K562 (cell line): Measurements from ENCODE around the gene CDCP2. TPM values are rescaled to one million over a fixed set of nuclear protein-coding genes. Genes with fewer than 3 reads are reported as not detected.

Experiments used
- ATAC-seq: fragments of 200-7000 bp; cut with Tn5 transposase; 3 replicates; pipeline ENCODE4 v1.9.1; 2020; ENCODE audit warnings: moderate library complexity
- BruUV-seq: library from RNA; stranded (reverse); fragments of 400-500 nt; replicated peaks from 2 replicates; lab custom pipeline; 2021; lab: Mats Ljungman, UMichigan
- CTCF ChIA-PET: fragments of 300-600 bp; formaldehyde crosslinking; extraction: SDS; loops from one replicate; lab custom pipeline; 2021; ENCODE audit warnings: low intra/inter-chr PET ratio; lab: Yijun Ruan, JAX
- POLR2A ChIA-PET: fragments of 300-600, 350-650 bp; sonication (Branson Sonifier 250); formaldehyde crosslinking; extraction: SDS; loops from one replicate; lab custom pipeline; 2021; ENCODE audit warnings: antibody characterized with exemption, inconsistent platforms; lab: Yijun Ruan, JAX
- DNase-seq, 4 experiments: peaks; one replicate each; pipeline versions ENCODE4 v3.0.0 to v3.0.0-alpha.2; 2011 to 2018; ENCODE audit warnings: low spot score in 3 of 4, mixed read lengths in 3 of 4; ENCODE audit errors: extremely low read depth in 1 of 4
- FAIRE-seq: peaks from 2 replicates; lab custom pipeline; 2011; peaks lifted over from hg19 to GRCh38; lab: Jason Lieb, UNC
- H2AFZ ChIP-seq: 2 replicates; pipeline ENCODE4 v1.6.0; 2011; ENCODE audit warnings: low read depth, low read length, control low read depth, inconsistent platforms
- H3K27ac ChIP-seq: fragments of 200-600 bp; 3 replicates; pipeline ENCODE4 v1.8.0; 2011; ENCODE audit warnings: low read depth, mild to moderate bottlenecking, control low read depth, inconsistent platforms, low read length, moderate library complexity, mixed read lengths; ENCODE audit errors: extremely low read depth
- H3K27me3 ChIP-seq, 2 experiments: fragments of 300-600 bp in 1 of 2; 2 replicates in 1 of 2; 3 replicates in 1 of 2; pipeline versions ENCODE4 v1.6.0 to v1.8.0; 2011; ENCODE audit warnings: inconsistent platforms in 2 of 2, low read length in 2 of 2, mild to moderate bottlenecking in 1 of 2, mixed read lengths in 1 of 2, moderate library complexity in 1 of 2; ENCODE audit not compliant: control insufficient read depth in 2 of 2, insufficient read depth in 2 of 2
- H3K36me3 ChIP-seq: fragments of 300-600 bp; 3 replicates; pipeline ENCODE4 v1.8.0; 2011; ENCODE audit warnings: mild to moderate bottlenecking, low read length, inconsistent platforms; ENCODE audit not compliant: control insufficient read depth, insufficient read depth
- H3K4me1 ChIP-seq, 2 experiments: fragments of 200-600 bp in 1 of 2; replicated peaks in 1 of 2; 2 replicates in 1 of 2; 3 replicates in 1 of 2; pipeline versions ENCODE4 v1.5.1 to v1.8.0; 2011; ENCODE audit warnings: inconsistent platforms in 2 of 2, low read length in 2 of 2, mild to moderate bottlenecking in 1 of 2, mixed read lengths in 1 of 2, moderate library complexity in 1 of 2; ENCODE audit not compliant: control insufficient read depth in 2 of 2, insufficient read depth in 2 of 2
- H3K4me2 ChIP-seq: 2 replicates; pipeline ENCODE4 v1.6.1; 2011; ENCODE audit warnings: low read length, control low read depth, inconsistent platforms, mixed read lengths; ENCODE audit not compliant: insufficient read depth
- H3K4me3 ChIP-seq: fragments of 200-600 bp; sonication (generic), shearing (Covaris generic); 2 replicates; pipeline ENCODE4 v1.5.1; 2016; ENCODE audit warnings: control low read depth, inconsistent platforms
- H3K79me2 ChIP-seq: fragments of 200-600 bp; 3 replicates; pipeline ENCODE4 v1.8.0; 2011; ENCODE audit warnings: low read length, inconsistent platforms; ENCODE audit not compliant: control insufficient read depth, insufficient read depth
- H3K9ac ChIP-seq, 2 experiments: 2 replicates each; pipeline versions ENCODE4 v1.6.0 to v1.6.1; 2011; ENCODE audit warnings: low read depth in 2 of 2, low read length in 2 of 2, control low read depth in 1 of 2, inconsistent platforms in 1 of 2, mild to moderate bottlenecking in 1 of 2, mixed read lengths in 1 of 2; ENCODE audit not compliant: insufficient read depth in 1 of 2
- H3K9me1 ChIP-seq: one replicate; pipeline ENCODE4 v1.6.0; 2011; ENCODE audit warnings: inconsistent platforms, mild to moderate bottlenecking, low read length, moderate library complexity; ENCODE audit not compliant: control insufficient read depth, insufficient read depth
- H3K9me3 ChIP-seq: replicated peaks from 2 replicates; pipeline ENCODE4 v1.5.1; 2011; ENCODE audit warnings: low read depth, low read length, inconsistent platforms; ENCODE audit not compliant: control insufficient read depth, insufficient read depth
- H4K20me1 ChIP-seq: replicated peaks from 2 replicates; pipeline ENCODE4 v1.6.1; 2011; ENCODE audit warnings: low read length, inconsistent platforms, mixed read lengths; ENCODE audit not compliant: control insufficient read depth, insufficient read depth
- CBFA2T2 ChIP-seq: fragments of 450-650 bp; conservative IDR thresholded peaks from 2 replicates; pipeline ENCODE4 v1.6.1; 2017; ENCODE audit warnings: mild to moderate bottlenecking
- CBFA2T3 ChIP-seq: fragments of 450-650 bp; IDR thresholded peaks from 2 replicates; pipeline ENCODE4 v1.6.1; 2017
- CREB1 ChIP-seq, 2 experiments: sonication (generic) in 1 of 2; formaldehyde crosslinking in 1 of 2; IDR thresholded peaks; 2 replicates each; pipeline versions ENCODE4 v1.6.1 to v1.8.0; 2012 to 2022; ENCODE audit warnings: inconsistent platforms in 1 of 2, mild to moderate bottlenecking in 1 of 2, missing genetic modification reagents in 1 of 2, moderate library complexity in 1 of 2
- CTBP1 ChIP-seq: fragments of 450-650 bp; IDR thresholded peaks from 2 replicates; pipeline ENCODE4 v1.6.1; 2016; ENCODE audit warnings: borderline replicate concordance
- DPF2 ChIP-seq: fragments of 450-650 bp; IDR thresholded peaks from 2 replicates; pipeline ENCODE4 v1.6.1; 2016
- GATA2 ChIP-seq: sonication (generic); formaldehyde crosslinking; IDR thresholded peaks from 2 replicates; pipeline ENCODE4 v1.4.0; 2020; ENCODE audit warnings: mild to moderate bottlenecking, missing genetic modification reagents
- KDM1A ChIP-seq, 2 experiments: fragments of 450-650 bp; IDR thresholded peaks; 2 replicates each; pipeline ENCODE4 v1.6.1; 2016; ENCODE audit warnings: mild to moderate bottlenecking in 2 of 2
- LCOR ChIP-seq: sonication (generic); formaldehyde crosslinking; IDR thresholded peaks from 2 replicates; pipeline ENCODE4 v1.8.0; 2022; ENCODE audit warnings: mild to moderate bottlenecking, missing genetic modification reagents
- MAZ ChIP-seq, 2 experiments: fragments of 450-650 bp in 1 of 2; sonication (generic) in 1 of 2; formaldehyde crosslinking; IDR thresholded peaks in 1 of 2; conservative IDR thresholded peaks in 1 of 2; 2 replicates each; pipeline versions ENCODE4 v1.4.0 to v1.5.0; 2020; ENCODE audit warnings: mild to moderate bottlenecking in 1 of 2, missing genetic modification reagents in 1 of 2
- MEF2A ChIP-seq: IDR thresholded peaks from 2 replicates; pipeline ENCODE4 v1.6.1; 2011; ENCODE audit warnings: low read depth, mild to moderate bottlenecking, low read length, moderate library complexity; ENCODE audit not compliant: control insufficient read depth
- MEF2D ChIP-seq: conservative IDR thresholded peaks from 2 replicates; pipeline ENCODE4 v1.6.1; 2016; ENCODE audit warnings: low read depth, missing genetic modification characterization, missing compliant biosample characterization
- MTA2 ChIP-seq: fragments of 450-650 bp; IDR thresholded peaks from 2 replicates; pipeline ENCODE4 v1.6.1; 2016; ENCODE audit warnings: low read depth
- PKNOX1 ChIP-seq: fragments of 450-650 bp; IDR thresholded peaks from 2 replicates; pipeline ENCODE4 v1.6.1; 2016
- SMARCA4 ChIP-seq: fragments of 450-650 bp; IDR thresholded peaks from 2 replicates; pipeline ENCODE4 v1.6.1; 2016
- SOX6 ChIP-seq: fragments of 450-650 bp; IDR thresholded peaks from 2 replicates; pipeline ENCODE4 v1.6.1; 2014; ENCODE audit warnings: mild to moderate bottlenecking
- SRF ChIP-seq, 2 experiments: fragments of 250-450, 450-650 bp in 1 of 2; sonication (Bioruptor Pico) in 1 of 2; sonication (generic) in 1 of 2; formaldehyde crosslinking; IDR thresholded peaks; 2 replicates each; pipeline versions ENCODE4 v1.5.0 to v1.5.1; 2020 to 2022; ENCODE audit warnings: mild to moderate bottlenecking in 1 of 2, missing genetic modification reagents in 1 of 2
- SRSF1 ChIP-seq: fragments of 200-400 bp; formaldehyde crosslinking; IDR thresholded peaks from 2 replicates; pipeline ENCODE4 v1.6.1; 2017; ENCODE audit warnings: mild to moderate bottlenecking, low read depth, low read length, moderate library complexity
- TAF9B ChIP-seq: fragments of 450-650 bp; IDR thresholded peaks from 2 replicates; pipeline ENCODE4 v1.6.1; 2018; ENCODE audit warnings: mild to moderate bottlenecking; ENCODE audit not compliant: partially characterized antibody
- TAL1 ChIP-seq: fragments of 450-650 bp; IDR thresholded peaks from 2 replicates; pipeline ENCODE4 v1.6.1; 2016; ENCODE audit warnings: mild to moderate bottlenecking
- TCF3 ChIP-seq: sonication (generic); formaldehyde crosslinking; IDR thresholded peaks from 2 replicates; pipeline ENCODE4 v1.4.0; 2020; ENCODE audit warnings: mild to moderate bottlenecking, missing genetic modification reagents
- TFAM ChIP-seq: fragments of 250-450 bp; sonication (Bioruptor Pico); conservative IDR thresholded peaks from 2 replicates; pipeline ENCODE4 v1.5.0; 2021; ENCODE audit warnings: mild to moderate bottlenecking, moderate library complexity
- U2AF2 ChIP-seq: fragments of 200-400 bp; formaldehyde crosslinking; optimal IDR thresholded peaks from 2 replicates; pipeline ENCODE3; 2017; ENCODE audit warnings: low read depth, mild to moderate bottlenecking, low read length
- ZFX ChIP-seq: sonication (generic); formaldehyde crosslinking; IDR thresholded peaks from 2 replicates; pipeline ENCODE4 v1.8.0; 2022; ENCODE audit warnings: mild to moderate bottlenecking, missing genetic modification reagents, moderate library complexity
- ZNF316 ChIP-seq: fragments of 450-650 bp; IDR thresholded peaks from 2 replicates; pipeline ENCODE4 v1.6.1; 2016
- WGBS: fragments of 100-300 bp; shearing (Covaris generic); methylation state at CpG from one replicate; pipeline ENCODE4 v1.1.6; 2016; ENCODE audit warnings: low coverage, mixed read lengths; ENCODE audit not compliant: insufficient coverage; ENCODE audit errors: missing lambda C conversion rate; 5-methylcytosine and 5-hydroxymethylcytosine counted together
- in situ Hi-C: fragments of 300-500 bp; cut with MboI; formaldehyde crosslinking; loops from 4 replicates; pipeline ENCODE4 v1.15.0; 2018; ENCODE audit warnings: inconsistent platforms, mixed read lengths
- intact Hi-C: fragments of 100-400 bp; cut with micrococcal nuclease; formaldehyde crosslinking; loops from 2 replicates; pipeline ENCODE4 v1.14.2; 2022
- polyA plus RNA-seq, 8 experiments: library from polyadenylated mRNA; depleted of rRNA in 4 of 8; stranded (reverse) in 5 of 8; unstranded in 3 of 8; fragments of >200 nt; fragmentation: Nextera tagmentation in 2 of 8; fragmentation: Illumina TruSeq in 1 of 8; extraction: Ambion mirVana in 2 of 8; extraction: Trizol in 1 of 8; gene quantifications; 2 replicates each; pipeline versions ENCODE4 v1.2.1 to v1.2.3, GENCODE V29; 2011 to 2014; ENCODE audit warnings: inconsistent platforms in 1 of 8, missing spikeins in 1 of 8
- total RNA-seq, 7 experiments: library from RNA; depleted of rRNA in 6 of 7; stranded (reverse); fragments of >200 nt in 6 of 7; fragmentation: Illumina TruSeq in 2 of 7; extraction: Trizol in 2 of 7; gene quantifications; 2 replicates each; pipeline versions ENCODE4 v1.2.1 to v1.2.3, GENCODE V29; 2011 to 2021; ENCODE audit warnings: low replicate concordance in 1 of 7

The CDCP2 gene
- total and polyA plus RNA-seq, 9 of the 15 experiments (the other 6 are each of a cell fraction or from before 2014, with no cell fraction given), result not detected

- Histone ChIP-seq H2AFZ (no peak overlapping the region), H3K4me3 (no peak overlapping the region), H3K9me1 (no peaks in the 10 kb centered on the region), H4K20me1 (no peaks in the 10 kb centered on the region), H3K4me1 (peaks cover 5 to 6% of the 10 kb centered on the region in 2 experiments; a peak in 3 of 5 replicates), H3K36me3 (no peaks in the 10 kb centered on the region), H3K9me3 (no peaks in the 10 kb centered on the region), H3K27me3 (no peaks in the 10 kb centered on the region), H3K9ac (no peak overlapping the region), H3K79me2 (no peaks in the 10 kb centered on the region), H3K27ac (no peak overlapping the region), H3K4me2 (peak overlapping the region; percentile 14; the same call in 1 of the 2 replicates)
- ATAC-seq, result peak; percentile 23; the same call in 2 of the 3 replicates
- no TSS peak for BruUV-seq
- FAIRE-seq, result peak; percentile 35
- ChIA-PET POLR2A (interaction anchor here (0.7 to 2.2 kb wide), 2 partner anchors 9 to 20 kb away, joined by 3 to 9 read pairs; no protein-coding TSS in a partner anchor), CTCF (interaction anchor here (0.7 kb wide), 1 partner anchor 517 kb away, joined by 3 read pairs; no protein-coding TSS in a partner anchor)
- intact Hi-C loops (no loop called here), in situ Hi-C loops (no loop called here)
- 11% methylated on average over 3 of the region's 3 CpGs for WGBS
- DNase-seq, result peak; percentile 37 to 79 (median 60)
- TF ChIP-seq LCOR, result peak; percentile 100
- peak; percentile 93 for TF ChIP-seq MEF2A
- peak; percentile 48; the same call in 1 of the 2 replicates for TF ChIP-seq CTBP1
- TF ChIP-seq U2AF2, result no peak
- TF ChIP-seq SRSF1, result no peak
- TF ChIP-seq KDM1A (IDR thresholded peaks at IDR 0.05), result peak; percentile 45 to 68; a peak in 2 of 4 replicates
- TF ChIP-seq SMARCA4, result peak; percentile 63
- peak; percentile 60; the same call in 1 of the 2 replicates for TF ChIP-seq SOX6
- peak; percentile 44; the same call in 1 of the 2 replicates for TF ChIP-seq GATA2 (CRISPR knock-in tag)
- peak; percentile 77 for TF ChIP-seq TAL1
- no peak for TF ChIP-seq TFAM (CRISPR knock-in tag)
- TF ChIP-seq DPF2, result peak; percentile 58
- no peak for TF ChIP-seq CREB1 (IDR thresholded peaks at IDR 0.05)
- TF ChIP-seq CREB1 (CRISPR knock-in tag; IDR thresholded peaks at IDR 0.05), result 0 out of 2 replicates have a peak, but pooled peaks have one; percentile 26
- TF ChIP-seq ZFX, result peak; percentile 33; the same call in 1 of the 2 replicates
- TF ChIP-seq TAF9B, result no peak
- peak; percentile 50; the same call in 1 of the 2 replicates for TF ChIP-seq MTA2
- TF ChIP-seq CBFA2T2, result peak; percentile 91
- peak; percentile 95 for TF ChIP-seq CBFA2T3
- TF ChIP-seq SRF (CRISPR knock-in tag; IDR thresholded peaks at IDR 0.05), result peak in 1 of 2 experiments; percentile 81; a peak in 1 of 4 replicates
- peak; percentile 69 for TF ChIP-seq MEF2D (tag)
- no peak for TF ChIP-seq PKNOX1
- no peak for TF ChIP-seq ZNF316
- TF ChIP-seq MAZ (CRISPR knock-in tag; conservative IDR thresholded peaks at IDR 0.05 in 1 of 2, IDR thresholded peaks at IDR 0.05 in 1 of 2), result 0 out of 4 replicates have a peak, but pooled peaks of 1 of the 2 experiments have one; percentile 32
- TF ChIP-seq TCF3 (CRISPR knock-in tag), result peak; percentile 93
Observed at GRCh38 chr1:54108156-54108555, 44.6 kb downstream of the CDCP2 start.
